OCI-LY1 (cell line): ENCODE measurements around the gene DNAJB7.

Source experiments
- H2AFZ ChIP-seq: fragments of 200-600 bp; sonication (generic), shearing (Covaris generic); 2 replicates; pipeline ENCODE4 v1.6.0; 2014; ENCODE audit warnings: antibody characterized with exemption, mild to moderate bottlenecking, low read length
- H3F3A ChIP-seq: fragments of 200-600 bp; sonication (generic), shearing (Covaris generic); 2 replicates; pipeline ENCODE4 v1.6.0; 2014; ENCODE audit warnings: mild to moderate bottlenecking, antibody characterized with exemption, low read length, moderate library complexity; ENCODE audit not compliant: insufficient read depth
- H3K27ac ChIP-seq: fragments of 200-600 bp; sonication (generic); 2 replicates; pipeline ENCODE4 v1.5.1; 2014; ENCODE audit warnings: low read length, mixed run types, mild to moderate bottlenecking, low read depth; ENCODE audit not compliant: poor library complexity, severe bottlenecking
- H3K27me3 ChIP-seq: fragments of 200-600 bp; sonication (generic); 2 replicates; pipeline ENCODE4 v1.6.0; 2014; ENCODE audit warnings: antibody characterized with exemption, mild to moderate bottlenecking, low read length, moderate library complexity; ENCODE audit not compliant: insufficient read depth
- H3K36me3 ChIP-seq: fragments of 200-600 bp; sonication (generic); 2 replicates; pipeline ENCODE4 v1.6.1; 2014; ENCODE audit warnings: mild to moderate bottlenecking, antibody characterized with exemption, low read length, moderate library complexity, mixed read lengths; ENCODE audit not compliant: insufficient read depth
- H3K4me1 ChIP-seq: fragments of 200-600 bp; sonication (generic); 2 replicates; pipeline ENCODE4 v1.5.1; 2014; ENCODE audit warnings: mild to moderate bottlenecking, low read length, moderate library complexity; ENCODE audit not compliant: insufficient read depth, severe bottlenecking
- H3K4me2 ChIP-seq: fragments of 200-600 bp; sonication (generic), shearing (Covaris generic); 2 replicates; pipeline ENCODE4 v1.6.1; 2014; ENCODE audit warnings: low read length
- H3K4me3 ChIP-seq: fragments of 200-600 bp; sonication (generic); 2 replicates; pipeline ENCODE4 v1.5.1; 2014; ENCODE audit warnings: low read length, low read depth, mild to moderate bottlenecking, mixed read lengths; ENCODE audit not compliant: poor library complexity, severe bottlenecking
- H3K79me2 ChIP-seq: fragments of 200-600 bp; shearing (Covaris generic); 2 replicates; pipeline ENCODE4 v1.6.1; 2016; ENCODE audit warnings: mixed run types, low read length, mixed read lengths; ENCODE audit not compliant: insufficient read depth
- H3K9ac ChIP-seq: fragments of 200-600 bp; sonication (generic), shearing (Covaris generic); 2 replicates; pipeline ENCODE4 v1.6.1; 2014; ENCODE audit warnings: mild to moderate bottlenecking, low read length, mixed read lengths
- H3K9me2 ChIP-seq: fragments of 200-600 bp; sonication (generic), shearing (Covaris generic); 2 replicates; pipeline ENCODE4 v1.6.1; 2014; ENCODE audit warnings: low read depth, mild to moderate bottlenecking, low read length, mixed read lengths
- H3K9me3 ChIP-seq: fragments of 200-600 bp; shearing (Covaris generic); 2 replicates; pipeline ENCODE4 v1.6.1; 2014; ENCODE audit warnings: low read length, mixed read lengths
- H4K20me1 ChIP-seq: fragments of 200-600 bp; sonication (generic), shearing (Covaris generic); 2 replicates; pipeline ENCODE4 v1.6.0; 2016; ENCODE audit warnings: mild to moderate bottlenecking, low read length; ENCODE audit not compliant: insufficient read depth
- CTCF ChIP-seq: fragments of 200-600 bp; sonication (generic), shearing (Covaris generic); IDR thresholded peaks from 2 replicates; pipeline ENCODE4 v1.5.1; 2017; ENCODE audit warnings: mild to moderate bottlenecking, antibody characterized with exemption, low read length, moderate library complexity, mixed read lengths
- EZH2 ChIP-seq: fragments of 200-600 bp; sonication (generic), shearing (Covaris generic); IDR thresholded peaks from 2 replicates; pipeline ENCODE4 v1.8.0; 2017; ENCODE audit warnings: borderline replicate concordance, mixed run types, mild to moderate bottlenecking, antibody characterized with exemption, low read length, moderate library complexity, mixed read lengths

Gene DNAJB7

GRCh38 chr22:40862013-40862412, at the start of gene DNAJB7:
TSS of gene DNAJB7 (minus strand) at chr22:40862113. CDS start at chr22:40861994, 119 bp downstream.
- Histone ChIP-seq H3K9me2 (no peaks in the 10 kb centered on the region), H3K9ac (no peak within 1 kb of the TSS), H4K20me1 (no peaks in the 10 kb centered on the region), H3K4me2 (no peak within 1 kb of the TSS), H3K4me3 (no peak within 1 kb of the TSS), H2AFZ (no peak within 1 kb of the TSS), H3K79me2 (peaks cover 41% of the 10 kb centered on the region), H3K36me3 (no peaks in the 10 kb centered on the region), H3K9me3 (no peaks in the 10 kb centered on the region), H3F3A (no peaks in the 10 kb centered on the region), H3K27ac (no peak within 1 kb of the TSS), H3K27me3 (no peaks in the 10 kb centered on the region), H3K4me1 (peaks cover 21% of the 10 kb centered on the region)
- TF ChIP-seq EZH2: no peak
- TF ChIP-seq CTCF: no peak

GRCh38 chr22:40908895-40909294, 47.0 kb upstream of the DNAJB7 start:
- H4K20me1 ChIP-seq: no peaks in the 10 kb centered on the region
- H3K9ac ChIP-seq: no peak overlapping the region
- no peaks in the 10 kb centered on the region for H3K79me2 ChIP-seq
- no peaks in the 10 kb centered on the region for H3K27me3 ChIP-seq
- peaks cover 18% of the 10 kb centered on the region; the same call in 1 of the 2 replicates for H3K36me3 ChIP-seq
- no peak for TF ChIP-seq EZH2
- no peak for TF ChIP-seq CTCF
- H3K27ac ChIP-seq: no peak overlapping the region
- H3K4me2 ChIP-seq: no peak overlapping the region
- H2AFZ ChIP-seq: no peak overlapping the region
- H3F3A ChIP-seq: no peaks in the 10 kb centered on the region
- H3K9me2 ChIP-seq: no peaks in the 10 kb centered on the region
- H3K4me3 ChIP-seq: no peak overlapping the region
- no peaks in the 10 kb centered on the region for H3K4me1 ChIP-seq
- H3K9me3 ChIP-seq: no peaks in the 10 kb centered on the region

- H3K4me1 ChIP-seq: peaks cover 2% of the 10 kb centered on the region
- no peaks in the 10 kb centered on the region for H3K27me3 ChIP-seq
- H3K4me2 ChIP-seq: no peak overlapping the region
- peaks cover 9% of the 10 kb centered on the region; the same call in 1 of the 2 replicates for H3K36me3 ChIP-seq
- no peaks in the 10 kb centered on the region for H3K79me2 ChIP-seq
- H3K4me3 ChIP-seq: no peak overlapping the region
- TF ChIP-seq CTCF (no peak), EZH2 (no peak)
- no peak overlapping the region for H3K27ac ChIP-seq
- H4K20me1 ChIP-seq: no peaks in the 10 kb centered on the region
- H3K9me2 ChIP-seq: no peaks in the 10 kb centered on the region
- H2AFZ ChIP-seq: no peak overlapping the region
- H3K9me3 ChIP-seq: no peaks in the 10 kb centered on the region
- H3K9ac ChIP-seq: no peak overlapping the region
- no peaks in the 10 kb centered on the region for H3F3A ChIP-seq
These were observed 42.2 kb upstream of the DNAJB7 start for GRCh38 chr22:40904101-40904500.
